ENCODE measurements around the gene OR6K3.

OR6K3 gene, protein sequence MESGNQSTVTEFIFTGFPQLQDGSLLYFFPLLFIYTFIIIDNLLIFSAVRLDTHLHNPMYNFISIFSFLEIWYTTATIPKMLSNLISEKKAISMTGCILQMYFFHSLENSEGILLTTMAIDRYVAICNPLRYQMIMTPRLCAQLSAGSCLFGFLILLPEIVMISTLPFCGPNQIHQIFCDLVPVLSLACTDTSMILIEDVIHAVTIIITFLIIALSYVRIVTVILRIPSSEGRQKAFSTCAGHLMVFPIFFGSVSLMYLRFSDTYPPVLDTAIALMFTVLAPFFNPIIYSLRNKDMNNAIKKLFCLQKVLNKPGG

DNA sequence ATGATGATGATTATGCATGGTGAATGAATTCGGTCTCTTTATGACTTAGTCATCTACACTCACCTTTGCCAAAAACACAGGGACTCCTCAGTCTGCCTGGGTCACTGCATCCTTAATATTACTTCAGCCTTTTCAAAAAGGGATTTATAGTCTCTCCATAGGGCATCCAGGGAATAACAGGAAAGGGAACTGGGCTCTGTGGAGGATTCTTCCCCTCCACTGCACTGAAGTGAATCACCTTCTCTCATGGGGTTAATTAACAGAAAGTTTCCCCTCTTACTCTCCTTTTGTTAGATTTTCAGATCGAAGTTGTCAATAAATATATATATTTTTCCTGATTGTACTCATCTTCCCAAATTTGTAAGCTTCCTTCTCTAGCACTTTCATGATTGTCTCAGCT, at the start of gene OR6K3:
Gene OR6K3, minus strand, starts transcription at position 101 of the 400 bp plus-strand sequence. CDS start 2,605 bp downstream, outside the sequence.
- Mint-ChIP-seq H3K36me3 (no peaks in the 10 kb centered on the region), H3K9me3 (no peaks in the 10 kb centered on the region), H3K4me3 (no peak within 1 kb of the TSS), H3K27me3 (peaks cover 21% of the 10 kb centered on the region), H3K4me1 (peaks cover 6% of the 10 kb centered on the region), H3K27ac (no peak within 1 kb of the TSS)

DNA sequence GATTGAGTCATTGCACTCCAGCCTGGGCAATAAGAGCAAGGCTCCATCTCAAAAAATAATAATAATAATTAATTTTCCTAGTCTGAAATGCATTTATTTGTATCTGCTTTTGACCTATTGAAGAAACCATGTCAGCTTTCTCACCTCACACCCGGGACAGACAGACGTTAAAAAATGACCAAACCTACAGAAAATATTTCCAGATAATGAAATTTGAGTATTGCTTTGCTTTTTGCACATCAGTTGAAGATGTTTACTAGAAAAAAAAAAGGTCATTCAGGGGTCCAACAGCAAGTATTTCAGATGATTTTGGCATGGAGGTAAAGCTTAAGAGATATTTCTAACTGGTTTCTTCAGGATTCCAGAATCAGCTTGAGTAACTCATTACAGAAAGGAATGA, 33.9 kb upstream of the OR6K3 start, which contains the start of gene OR6K6:
Gene OR6K6, plus strand, starts transcription at position 301 of the 400 bp plus-strand sequence. CDS start 168 bp downstream, outside the sequence.
- Mint-ChIP-seq H3K27me3 (peaks cover 9% of the 10 kb centered on the region), H3K27ac (no peak within 1 kb of the TSS), H3K4me1 (no peaks in the 10 kb centered on the region), H3K9me3 (no peaks in the 10 kb centered on the region), H3K36me3 (no peaks in the 10 kb centered on the region), H3K4me3 (no peak within 1 kb of the TSS)

DNA sequence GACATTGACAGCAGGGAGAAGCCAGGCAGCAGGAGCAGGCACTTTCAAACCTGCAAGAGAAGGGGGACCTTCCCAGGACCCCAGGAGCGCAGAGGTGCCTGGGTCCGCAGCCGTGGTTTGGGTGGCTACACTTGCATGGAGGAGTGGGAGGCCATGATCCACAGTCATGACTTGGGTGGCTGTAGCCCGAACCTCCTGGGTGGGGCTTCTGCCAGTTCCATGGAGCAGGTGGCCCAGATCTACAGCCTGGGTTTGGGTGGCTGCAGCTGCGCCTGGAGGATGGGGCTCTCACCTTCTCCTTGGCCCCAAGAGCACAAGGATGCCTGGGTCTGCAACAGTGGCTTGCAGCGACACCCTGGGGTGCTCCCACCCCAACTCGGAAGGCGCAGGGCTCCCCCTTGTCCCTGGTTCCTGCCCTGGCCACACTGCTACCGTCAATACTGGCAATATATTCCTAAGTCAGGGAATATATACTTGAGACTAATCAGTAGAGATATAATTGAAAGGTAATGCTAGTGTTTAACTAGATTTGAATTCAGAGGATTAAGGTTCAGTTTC, 31.7 kb upstream of the OR6K3 start:
- no peaks in the 10 kb centered on the region for H3K4me1 Mint-ChIP-seq
- H3K4me3 Mint-ChIP-seq = no peak overlapping the region
- H3K9me3 Mint-ChIP-seq = no peaks in the 10 kb centered on the region
- peaks cover 9% of the 10 kb centered on the region for H3K27me3 Mint-ChIP-seq
- H3K36me3 Mint-ChIP-seq = no peaks in the 10 kb centered on the region
- peak overlapping the region; percentile 10 for H3K27ac Mint-ChIP-seq

DNA sequence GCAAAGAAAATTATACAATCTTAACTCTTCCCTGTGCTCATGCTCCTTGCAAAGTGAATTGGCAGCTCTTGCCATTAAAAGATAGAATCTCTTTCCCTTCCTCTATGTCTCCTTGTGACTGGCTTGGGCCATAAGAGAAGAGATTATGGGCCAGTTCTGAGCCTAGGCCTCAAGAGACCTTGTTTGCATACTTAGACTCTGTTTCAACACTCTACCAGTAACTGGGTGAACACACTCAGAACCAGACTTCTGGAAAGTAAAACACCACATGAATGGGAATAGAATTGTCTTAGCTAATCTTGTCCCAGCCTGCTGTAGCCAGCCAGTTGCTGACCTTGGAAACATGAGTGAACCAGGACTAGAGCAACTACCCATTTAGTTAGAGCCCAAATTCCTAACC, 15.3 kb upstream of the OR6K3 start:
- Mint-ChIP-seq H3K4me1 (no peaks in the 10 kb centered on the region), H3K9me3 (no peaks in the 10 kb centered on the region), H3K4me3 (no peak overlapping the region), H3K27me3 (peaks cover 10% of the 10 kb centered on the region), H3K36me3 (no peaks in the 10 kb centered on the region), H3K27ac (no peak overlapping the region)

DNA sequence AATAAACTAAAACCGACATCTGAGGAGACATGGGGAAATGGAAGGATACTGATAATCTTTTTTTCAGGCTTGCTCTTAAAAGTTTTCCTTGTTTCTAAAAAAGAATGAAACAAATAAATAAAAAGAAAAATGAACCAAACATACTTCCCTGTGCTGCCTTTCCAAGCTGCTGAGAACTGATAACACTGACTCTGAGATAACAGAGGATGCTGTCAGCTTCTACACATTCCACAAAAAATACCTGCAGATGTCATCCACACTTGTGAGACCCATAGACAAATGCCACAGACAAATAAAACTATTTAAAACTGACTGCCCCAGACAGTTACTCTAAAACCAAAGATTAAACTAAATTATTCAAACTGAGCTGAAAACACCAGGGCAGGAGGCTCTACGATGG, 12.0 kb upstream of the OR6K3 start:
- Mint-ChIP-seq H3K4me1 (no peaks in the 10 kb centered on the region), H3K4me3 (no peak overlapping the region), H3K36me3 (no peaks in the 10 kb centered on the region), H3K27me3 (no peaks in the 10 kb centered on the region), H3K9me3 (no peaks in the 10 kb centered on the region), H3K27ac (no peak overlapping the region)

DNA sequence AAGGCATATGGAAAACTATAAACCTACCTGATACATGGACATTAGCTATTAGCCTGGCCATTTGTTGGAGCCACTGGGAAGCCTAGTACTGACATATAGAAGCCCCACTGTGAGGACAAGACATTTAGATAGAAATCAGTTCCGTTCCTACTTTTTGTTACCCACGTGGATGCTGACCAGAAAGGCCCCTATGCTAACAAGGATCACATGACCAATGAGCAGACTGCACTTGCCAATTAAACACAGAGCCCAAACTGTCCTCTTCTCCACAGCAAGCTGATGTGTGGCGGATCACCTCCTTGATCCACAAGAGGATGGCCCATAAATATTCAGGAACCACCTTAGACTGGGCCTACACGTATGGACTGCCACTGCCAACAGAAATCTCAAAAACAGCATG, 11.2 kb upstream of the OR6K3 start:
- Mint-ChIP-seq H3K9me3 (no peaks in the 10 kb centered on the region), H3K36me3 (no peaks in the 10 kb centered on the region), H3K27me3 (peaks cover 2% of the 10 kb centered on the region), H3K27ac (no peak overlapping the region), H3K4me3 (no peak overlapping the region), H3K4me1 (no peaks in the 10 kb centered on the region)

DNA sequence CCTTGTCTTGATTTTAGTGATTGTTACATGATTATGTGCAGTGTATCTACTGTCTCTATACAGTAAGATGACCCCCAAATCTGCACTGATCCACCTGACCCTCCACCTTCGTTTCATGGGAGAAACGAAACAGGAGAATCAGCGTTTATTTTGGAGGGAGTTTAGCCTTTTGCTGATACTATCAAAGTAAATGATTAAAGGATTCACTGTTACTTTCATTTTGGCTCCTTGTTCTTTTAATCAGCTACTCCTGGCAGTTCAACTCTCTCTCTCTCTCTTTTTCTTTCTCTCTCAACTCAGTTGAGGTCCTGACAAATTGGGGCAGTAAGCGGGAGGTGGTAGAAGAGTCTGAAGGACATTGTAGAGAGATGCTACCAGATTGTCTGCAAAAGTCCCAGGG, 9.9 kb upstream of the OR6K3 start:
- no peaks in the 10 kb centered on the region for H3K36me3 Mint-ChIP-seq
- H3K9me3 Mint-ChIP-seq = no peaks in the 10 kb centered on the region
- no peak overlapping the region for H3K27ac Mint-ChIP-seq
- peaks cover 4% of the 10 kb centered on the region for H3K27me3 Mint-ChIP-seq
- H3K4me3 Mint-ChIP-seq = no peak overlapping the region
- H3K4me1 Mint-ChIP-seq = no peaks in the 10 kb centered on the region

DNA sequence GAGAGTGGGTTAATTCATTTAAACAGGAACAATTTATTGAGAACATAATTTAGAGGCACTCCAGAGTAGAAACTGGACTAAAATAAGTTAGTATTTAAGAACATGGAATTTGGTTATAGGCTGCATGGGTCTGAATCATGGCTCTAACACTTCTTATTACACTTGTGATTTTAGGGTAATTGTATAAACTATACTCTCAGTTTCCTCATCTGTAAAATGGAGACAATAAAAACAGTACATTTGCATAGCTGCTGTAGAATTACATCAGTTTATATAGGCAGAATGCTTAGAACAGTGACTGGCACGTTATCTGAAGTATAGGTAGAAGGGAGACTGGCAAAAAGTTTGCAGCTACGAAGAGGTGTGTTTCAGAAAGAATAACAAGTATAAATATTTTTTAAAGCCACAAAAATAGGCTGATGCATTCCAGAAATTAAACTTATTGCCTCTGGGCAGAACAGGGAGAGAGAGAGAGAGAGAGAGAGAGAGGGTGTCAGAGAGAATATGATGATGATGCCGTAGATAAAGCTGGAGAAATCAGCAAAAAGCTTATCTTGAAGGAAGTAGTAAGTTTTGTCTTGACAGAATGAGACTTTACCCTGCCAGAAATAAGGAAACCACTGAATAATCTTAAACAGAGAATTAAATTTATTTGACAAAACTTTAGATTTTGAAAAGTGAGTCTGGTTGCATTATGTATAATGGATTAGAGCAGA, 8.1 kb upstream of the OR6K3 start:
- peaks cover 11% of the 10 kb centered on the region for H3K27me3 Mint-ChIP-seq
- no peaks in the 10 kb centered on the region for H3K4me1 Mint-ChIP-seq
- no peaks in the 10 kb centered on the region for H3K9me3 Mint-ChIP-seq
- H3K27ac Mint-ChIP-seq = no peak overlapping the region
- H3K36me3 Mint-ChIP-seq = no peaks in the 10 kb centered on the region
- no peak overlapping the region for H3K4me3 Mint-ChIP-seq

DNA sequence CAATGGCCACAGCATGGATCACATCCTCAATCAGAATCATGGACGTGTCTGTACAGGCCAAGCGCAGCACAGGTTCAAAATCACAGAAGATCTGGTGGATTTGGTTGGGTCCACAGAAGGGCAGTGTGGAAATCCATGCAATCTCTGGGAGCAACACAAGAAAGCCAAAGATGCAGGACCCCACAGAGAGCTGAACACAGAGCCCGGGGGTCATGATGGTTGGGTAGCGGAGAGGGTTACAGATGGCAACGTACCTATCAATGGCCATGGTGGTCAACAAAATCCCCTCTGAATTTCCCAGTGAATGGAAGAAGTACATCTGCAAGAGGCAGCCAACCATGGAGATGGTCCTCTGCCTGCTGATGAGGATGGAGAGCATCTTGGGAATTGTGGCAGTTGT, 3.9 kb upstream of the OR6K3 start:
- no peaks in the 10 kb centered on the region for H3K4me1 Mint-ChIP-seq
- no peak overlapping the region for H3K27ac Mint-ChIP-seq
- H3K9me3 Mint-ChIP-seq = no peaks in the 10 kb centered on the region
- H3K4me3 Mint-ChIP-seq = no peak overlapping the region
- peaks cover 17% of the 10 kb centered on the region for H3K27me3 Mint-ChIP-seq
- no peaks in the 10 kb centered on the region for H3K36me3 Mint-ChIP-seq

DNA sequence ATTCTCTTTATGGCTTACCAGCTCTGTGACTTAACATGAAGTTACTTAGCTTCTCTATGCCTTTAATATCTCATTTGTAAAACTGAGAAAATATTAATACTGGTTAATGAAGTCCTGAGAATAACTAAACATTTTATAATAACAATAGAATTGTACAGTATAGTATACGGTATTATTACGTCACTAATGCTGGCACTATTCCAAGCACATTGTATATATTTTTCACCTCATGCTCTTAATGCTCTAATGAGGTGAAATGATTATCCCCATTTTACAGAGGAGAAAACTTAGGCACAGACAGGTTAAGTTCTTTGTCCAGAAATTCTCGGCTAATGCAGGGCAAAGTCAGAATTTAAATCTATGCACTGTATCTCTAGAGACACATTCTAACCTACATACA, 856 bp downstream of the OR6K3 start:
- H3K4me1 Mint-ChIP-seq = peaks cover 6% of the 10 kb centered on the region
- peaks cover 24% of the 10 kb centered on the region for H3K27me3 Mint-ChIP-seq
- no peak overlapping the region for H3K27ac Mint-ChIP-seq
- no peak overlapping the region for H3K4me3 Mint-ChIP-seq
- no peaks in the 10 kb centered on the region for H3K36me3 Mint-ChIP-seq
- H3K9me3 Mint-ChIP-seq = no peaks in the 10 kb centered on the region

DNA sequence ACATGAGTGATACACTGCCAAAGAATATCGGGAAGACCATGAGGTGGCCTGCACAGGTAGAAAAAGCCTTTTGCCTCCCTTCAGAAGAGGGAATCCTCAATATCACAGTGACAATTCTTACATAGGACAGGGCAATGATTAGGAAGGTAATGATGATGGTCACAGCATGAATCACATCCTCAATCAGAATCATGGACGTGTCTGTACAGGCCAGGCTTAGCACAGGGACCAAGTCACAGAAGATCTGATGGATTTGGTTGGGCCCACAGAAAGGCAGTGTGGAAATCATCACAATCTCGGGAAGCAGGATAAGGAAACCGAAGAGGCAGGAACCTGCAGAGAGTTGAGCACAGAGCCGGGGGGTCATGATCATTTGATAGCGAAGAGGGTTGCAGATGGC, 3.2 kb downstream of the OR6K3 start:
- Mint-ChIP-seq H3K9me3 (no peaks in the 10 kb centered on the region), H3K4me3 (no peak overlapping the region), H3K27ac (no peak overlapping the region), H3K4me1 (peaks cover 6% of the 10 kb centered on the region), H3K36me3 (no peaks in the 10 kb centered on the region), H3K27me3 (peaks cover 20% of the 10 kb centered on the region)

DNA sequence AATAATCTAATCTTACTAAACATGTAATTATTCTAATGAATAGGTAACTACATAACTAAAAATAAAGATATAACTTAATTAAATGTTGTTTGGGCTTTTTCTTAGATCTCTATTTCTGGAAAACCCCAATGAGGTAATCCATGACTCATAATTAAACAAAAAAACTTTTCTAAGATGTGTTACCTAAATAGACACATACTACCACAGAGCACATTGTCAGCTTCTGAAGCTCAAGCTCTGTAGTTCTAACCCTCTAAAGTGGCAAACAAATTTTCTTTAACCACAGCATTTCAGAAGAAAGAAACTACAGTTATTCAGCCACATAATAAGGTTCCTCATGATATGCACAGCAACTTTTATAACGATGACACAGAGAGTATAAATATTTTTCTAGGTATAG, 4.2 kb downstream of the OR6K3 start:
- Mint-ChIP-seq H3K27me3 (peaks cover 24% of the 10 kb centered on the region), H3K9me3 (no peaks in the 10 kb centered on the region), H3K4me1 (peaks cover 6% of the 10 kb centered on the region), H3K36me3 (no peaks in the 10 kb centered on the region), H3K4me3 (no peak overlapping the region), H3K27ac (peak overlapping the region; percentile 85)

DNA sequence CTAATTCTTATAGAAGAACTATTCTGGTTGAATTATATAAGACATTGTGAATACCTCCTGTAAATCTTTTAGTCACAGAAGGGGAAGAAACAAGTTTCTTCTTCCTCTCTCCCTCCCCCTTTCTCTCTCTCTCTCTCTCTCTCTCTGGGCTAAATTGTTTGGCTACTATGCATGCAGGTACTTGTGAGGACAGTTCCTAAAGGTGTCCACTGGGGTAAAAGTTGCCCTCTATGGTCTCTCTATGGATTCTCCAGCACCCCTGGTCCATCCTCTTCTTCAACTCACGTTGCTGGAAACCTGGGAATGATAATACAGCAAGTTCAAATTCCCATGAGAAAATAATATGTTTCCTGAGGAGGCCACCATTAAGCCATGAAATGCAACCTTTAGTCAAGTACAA, 5.8 kb downstream of the OR6K3 start:
- H3K36me3 Mint-ChIP-seq = no peaks in the 10 kb centered on the region
- no peaks in the 10 kb centered on the region for H3K9me3 Mint-ChIP-seq
- H3K27me3 Mint-ChIP-seq = peaks cover 25% of the 10 kb centered on the region
- peaks cover 6% of the 10 kb centered on the region for H3K4me1 Mint-ChIP-seq
- peak overlapping the region; percentile 27 for H3K27ac Mint-ChIP-seq
- H3K4me3 Mint-ChIP-seq = no peak overlapping the region

DNA sequence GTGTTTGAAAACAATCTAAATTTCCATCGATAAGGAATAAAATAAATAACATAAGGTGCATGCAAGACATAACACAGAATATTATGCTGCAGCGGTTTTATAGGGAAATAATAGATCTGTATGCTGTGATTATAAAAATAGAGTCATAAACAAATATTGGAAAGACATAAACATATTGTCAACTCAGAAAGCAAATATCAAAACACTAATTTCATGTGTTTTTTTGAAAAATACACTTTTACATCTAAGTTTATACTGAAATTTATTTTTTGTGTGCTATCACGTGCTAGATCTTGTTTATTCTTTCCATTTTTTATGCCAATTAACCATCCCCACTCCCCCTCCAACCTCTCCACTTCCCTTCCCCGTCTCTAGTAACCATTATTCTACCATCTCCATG, 9.4 kb downstream of the OR6K3 start:
- Mint-ChIP-seq H3K4me3 (no peak overlapping the region), H3K27ac (no peak overlapping the region), H3K4me1 (no peaks in the 10 kb centered on the region), H3K36me3 (no peaks in the 10 kb centered on the region), H3K9me3 (no peaks in the 10 kb centered on the region), H3K27me3 (peaks cover 20% of the 10 kb centered on the region)

DNA sequence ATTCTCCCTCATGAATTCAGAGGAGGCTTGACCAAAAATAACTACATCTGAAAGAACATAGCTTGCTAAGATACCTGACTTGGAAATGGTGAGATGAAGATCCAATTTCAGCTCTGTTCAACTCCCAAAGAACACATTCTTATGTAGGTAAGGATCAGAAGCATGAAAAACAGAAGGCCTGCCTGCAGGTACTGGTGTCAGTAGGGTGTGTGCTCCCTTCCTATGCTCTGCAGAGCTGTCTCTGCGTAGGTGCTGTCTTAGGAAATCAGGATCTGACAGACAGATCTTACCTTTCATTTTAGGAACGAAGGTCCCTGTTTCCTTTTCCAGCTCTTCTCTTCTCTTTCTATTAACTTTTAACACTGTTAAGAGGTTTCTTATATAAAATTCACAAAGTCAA, 14.4 kb downstream of the OR6K3 start:
- no peak overlapping the region for H3K4me3 Mint-ChIP-seq
- H3K27me3 Mint-ChIP-seq = peaks cover 3% of the 10 kb centered on the region
- no peaks in the 10 kb centered on the region for H3K9me3 Mint-ChIP-seq
- H3K27ac Mint-ChIP-seq = no peak overlapping the region
- H3K4me1 Mint-ChIP-seq = no peaks in the 10 kb centered on the region
- no peaks in the 10 kb centered on the region for H3K36me3 Mint-ChIP-seq

DNA sequence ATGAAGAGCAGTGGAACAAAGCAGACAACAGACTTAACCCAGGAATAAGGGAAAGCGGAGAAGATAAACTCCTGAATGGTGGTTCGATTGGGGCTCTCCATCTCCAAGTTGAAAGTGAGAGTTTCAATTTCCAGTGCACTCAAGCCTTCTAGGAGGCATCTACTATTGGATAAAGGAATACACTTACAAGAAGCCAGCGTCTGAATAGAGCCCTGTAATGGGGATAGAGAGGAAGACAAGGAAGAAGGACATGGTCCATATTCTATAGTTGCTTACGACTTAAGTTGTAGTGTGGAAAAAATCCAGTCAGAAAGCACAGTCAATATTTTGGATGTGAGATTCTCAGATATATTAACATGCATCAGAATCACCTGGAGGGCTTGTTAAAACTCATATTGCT, 20.0 kb downstream of the OR6K3 start, which contains the start of gene OR6K2:
Gene OR6K2, minus strand, starts transcription at position 101 of the 400 bp plus-strand sequence. Its CDS starts 0 bp downstream, at position 101.
- no peaks in the 10 kb centered on the region for H3K36me3 Mint-ChIP-seq
- H3K4me3 Mint-ChIP-seq = no peak within 1 kb of the TSS

More for the DNA sequence above, 20.0 kb downstream of the OR6K3 start, which contains the start of gene OR6K2:
- Mint-ChIP-seq H3K27me3 (peaks cover 11% of the 10 kb centered on the region), H3K27ac (no peak within 1 kb of the TSS), H3K9me3 (no peaks in the 10 kb centered on the region), H3K4me1 (no peaks in the 10 kb centered on the region)

Data from activated naive CD4-positive, alpha-beta T cell treated with anti-CD3 and anti-CD28 coated beads, Interleukin-2, amount 50 U/mL, for 24 hours (primary cell).